Measurements from ENCODE around the gene MC3R.

- TF ChIP-seq CTCF (IDR thresholded peaks at IDR 0.05) (no peak), POLR2A (IDR thresholded peaks at IDR 0.05) (no peak), POLR2AphosphoS5 (IDR thresholded peaks at IDR 0.05) (no peak)
Measured at GRCh38 chr20:56228021-56228420, 20.5 kb upstream of the MC3R start.

Measured in prostate gland (tissue), 2 donors.